ENCODE measurements around the gene AIFM2.
"Not testable (repeated sequence)": the region's sequence is repeated elsewhere in the genome, so short reads cannot be mapped to it uniquely, and the experiment has no call there.

The AIFM2 gene

GRCh38 chr10:70132098-70133029 is at the start of gene AIFM2:
Gene AIFM2 (minus strand): TSS chr10:70132825. CDS start chr10:70124084, 8,741 bp downstream.
- peak; percentile 33 for DNase-seq

- not testable (repeated sequence) for DNase-seq
Observed at GRCh38 chr10:70179209-70179608, 46.6 kb upstream of the AIFM2 start.

GRCh38 chr10:70178139-70178725 is 45.6 kb upstream of the AIFM2 start:
- no peak for DNase-seq

- DNase-seq, result no peak
Observed at GRCh38 chr10:70176441-70176840, 43.8 kb upstream of the AIFM2 start.

- no peak for DNase-seq
Observed at GRCh38 chr10:70175516-70175915, 42.9 kb upstream of the AIFM2 start.

GRCh38 chr10:70174058-70174741 is 41.6 kb upstream of the AIFM2 start:
- no peak for DNase-seq

GRCh38 chr10:70169649-70170364 is 37.2 kb upstream of the AIFM2 start:
- DNase-seq, result no peak

- DNase-seq, result no peak
Observed at GRCh38 chr10:70169011-70169410, 36.4 kb upstream of the AIFM2 start.

- no peak for DNase-seq
Observed at GRCh38 chr10:70167246-70167645, 34.6 kb upstream of the AIFM2 start.

- DNase-seq, result no peak
Observed at GRCh38 chr10:70166394-70166793, 33.8 kb upstream of the AIFM2 start.

GRCh38 chr10:70164163-70164562 is 31.5 kb upstream of the AIFM2 start:
- DNase-seq, result no peak

GRCh38 chr10:70163448-70163847 is 30.8 kb upstream of the AIFM2 start:
- no peak for DNase-seq

- DNase-seq, result no peak
Observed at GRCh38 chr10:70162892-70163201, 30.2 kb upstream of the AIFM2 start.

GRCh38 chr10:70162151-70162891 is 29.7 kb upstream of the AIFM2 start:
- DNase-seq, result no peak

- no peak for DNase-seq
Observed at GRCh38 chr10:70160798-70161197, 28.2 kb upstream of the AIFM2 start.

GRCh38 chr10:70159366-70159765 is 26.7 kb upstream of the AIFM2 start:
- DNase-seq, result not testable (repeated sequence)

GRCh38 chr10:70158113-70158512 is 25.5 kb upstream of the AIFM2 start:
- DNase-seq, result no peak

GRCh38 chr10:70155255-70155838 is 22.7 kb upstream of the AIFM2 start:
- no peak for DNase-seq

GRCh38 chr10:70148516-70148915 is 15.9 kb upstream of the AIFM2 start:
- no peak for DNase-seq

- no peak for DNase-seq
Observed at GRCh38 chr10:70147259-70147625, 14.6 kb upstream of the AIFM2 start.

GRCh38 chr10:70146489-70147258 is 14.0 kb upstream of the AIFM2 start, which contains the start of gene TYSND1:
Gene TYSND1 (minus strand): TSS chr10:70146700. CDS start chr10:70146586, 114 bp downstream.
- peak; percentile 92 for DNase-seq
